ENCODE measurements around the gene RGS4. TPM values are rescaled to one million over a fixed set of nuclear protein-coding genes. Genes with fewer than 3 reads are reported as not detected.

Gene RGS4
- total and polyA plus RNA-seq, 2 experiments from 2014 or later, result 0.32 to 0.38 TPM

- no peaks in the 10 kb centered on the region for H3F3A ChIP-seq (replicated peaks; ENCODE audit: low read depth)
- H3K79me2 ChIP-seq (replicated peaks; ENCODE audit: insufficient read depth), result no peaks in the 10 kb centered on the region
- no peaks in the 10 kb centered on the region for H3K36me3 ChIP-seq (ENCODE audit: insufficient read depth)
- no peaks in the 10 kb centered on the region for H3K9me2 ChIP-seq (ENCODE audit: insufficient read depth)
- H3K27me3 ChIP-seq (ENCODE audit: insufficient read depth), result no peaks in the 10 kb centered on the region
- TF ChIP-seq POLR2AphosphoS5 (IDR thresholded peaks at IDR 0.05; ENCODE audit: low read depth) (no peak), JUNB (IDR thresholded peaks at IDR 0.05; ENCODE audit: unreplicated experiment) (no peak), ETS1 (IDR thresholded peaks at IDR 0.05) (no peak), NANOG (IDR thresholded peaks at IDR 0.05; ENCODE audit: borderline replicate concordance) (no peak), EZH2phosphoT487 (IDR thresholded peaks at IDR 0.05; ENCODE audit: unreplicated experiment) (no peak), CTCF (conservative IDR thresholded peaks at IDR 0.05; ENCODE audit: low read depth in 2 of 2) (no peak), EZH2 (IDR thresholded peaks at IDR 0.05; ENCODE audit: low read depth, unreplicated experiment) (no peak), STAT1 (IDR thresholded peaks at IDR 0.05; ENCODE audit: unreplicated experiment) (no peak), ZNF331 (CRISPR knock-in tag; IDR thresholded peaks at IDR 0.05; ENCODE audit: low read depth) (no peak), CREB1 (CRISPR knock-in tag; IDR thresholded peaks at IDR 0.05; ENCODE audit: low read depth) (no peak), ZNF462 (CRISPR knock-in tag; IDR thresholded peaks at IDR 0.05) (no peak), REST (IDR thresholded peaks at IDR 0.05; ENCODE audit: unreplicated experiment) (no peak), ZNF114 (CRISPR knock-in tag; IDR thresholded peaks at IDR 0.05) (no peak)
- Mint-ChIP-seq H3K4me3 (no peak overlapping the region), H3K4me1 (no peaks in the 10 kb centered on the region), H3K9me3 (no peaks in the 10 kb centered on the region), H3K36me3 (ENCODE audit: low read depth) (no peaks in the 10 kb centered on the region), H3K27me3 (ENCODE audit: insufficient read depth, low read depth, poor library complexity) (no peaks in the 10 kb centered on the region), H3K27ac (no peak overlapping the region)
- H3K4me2 ChIP-seq, result no peak overlapping the region
- no peak overlapping the region for H3K4me3 ChIP-seq
- no peaks in the 10 kb centered on the region for H3K4me1 ChIP-seq (ENCODE audit: insufficient read depth)
- no peak overlapping the region for H2AFZ ChIP-seq
- H3K27ac ChIP-seq (ENCODE audit: low read depth), result no peak overlapping the region
- DNase-seq (ENCODE audit: low spot score) (no peak), ATAC-seq (no peak)
- H4K20me1 ChIP-seq (replicated peaks; ENCODE audit: insufficient read depth), result no peaks in the 10 kb centered on the region
Measured at GRCh38 chr1:163119707-163120106, 50.5 kb downstream of the RGS4 start.

Data from GM23338 (cell line).